Loucy (cell line): ENCODE measurements around the gene S100A3.

Experiments
- H2AFZ ChIP-seq: fragments of 200-600 bp; sonication (generic); 2 replicates; pipeline ENCODE4 v1.6.0; 2016; ENCODE audit warnings: antibody characterized with exemption, mild to moderate bottlenecking, low read length, moderate library complexity
- H3F3A ChIP-seq: fragments of 200-600 bp; 2 replicates; pipeline ENCODE4 v1.6.0; 2016; ENCODE audit warnings: antibody characterized with exemption, low read depth, mild to moderate bottlenecking
- H3K27me3 ChIP-seq: fragments of 200-600 bp; sonication (generic); 2 replicates; pipeline ENCODE4 v1.6.1; 2014; ENCODE audit warnings: low read length, mild to moderate bottlenecking; ENCODE audit not compliant: insufficient read depth, poor library complexity, severe bottlenecking
- H3K36me3 ChIP-seq: fragments of 200-600 bp; sonication (generic); 2 replicates; pipeline ENCODE4 v1.6.1; 2016; ENCODE audit warnings: low read length; ENCODE audit not compliant: insufficient read depth
- H3K4me1 ChIP-seq: fragments of 200-600 bp; sonication (generic); 2 replicates; pipeline ENCODE4 v1.5.1; 2014; ENCODE audit warnings: low read length, mild to moderate bottlenecking; ENCODE audit not compliant: insufficient read depth, poor library complexity, severe bottlenecking
- H3K4me2 ChIP-seq: fragments of 200-600 bp; sonication (generic); 2 replicates; pipeline ENCODE4 v1.6.0; 2014; ENCODE audit warnings: antibody characterized with exemption, low read length, low read depth, mild to moderate bottlenecking; ENCODE audit not compliant: poor library complexity, severe bottlenecking
- H3K4me3 ChIP-seq: fragments of 200-600 bp; sonication (generic); 2 replicates; pipeline ENCODE4 v1.5.1; 2014; ENCODE audit warnings: low read length, mild to moderate bottlenecking, mixed read lengths; ENCODE audit not compliant: poor library complexity, severe bottlenecking
- H3K79me2 ChIP-seq: fragments of 200-600 bp; sonication (generic); 2 replicates; pipeline ENCODE4 v1.6.1; 2014; ENCODE audit warnings: low read length; ENCODE audit not compliant: insufficient read depth
- H3K9ac ChIP-seq: fragments of 200-600 bp; sonication (generic); 2 replicates; pipeline ENCODE4 v1.6.0; 2014; ENCODE audit warnings: mild to moderate bottlenecking, low read depth, low read length, moderate library complexity; ENCODE audit not compliant: poor library complexity, severe bottlenecking
- H3K9me2 ChIP-seq: fragments of 200-600 bp; sonication (generic); replicated peaks from 2 replicates; pipeline ENCODE4 v1.6.1; 2016; ENCODE audit warnings: low read depth, low read length, mixed read lengths
- H3K9me3 ChIP-seq: fragments of 200-600 bp; sonication (generic); 2 replicates; pipeline ENCODE4 v1.6.1; 2014; ENCODE audit warnings: mild to moderate bottlenecking, antibody characterized with exemption, low read length, low read depth; ENCODE audit not compliant: insufficient read depth
- H4K20me1 ChIP-seq: fragments of 200-600 bp; sonication (generic); 2 replicates; pipeline ENCODE4 v1.6.0; 2014; ENCODE audit warnings: antibody characterized with exemption, low read length, mild to moderate bottlenecking; ENCODE audit not compliant: insufficient read depth, poor library complexity, severe bottlenecking
- CTCF ChIP-seq: fragments of 200-600 bp; sonication (generic); conservative IDR thresholded peaks from 2 replicates; pipeline ENCODE4 v1.5.1; 2014; ENCODE audit warnings: mild to moderate bottlenecking, antibody characterized with exemption, low read length
- EZH2phosphoT487 ChIP-seq: fragments of 200-600 bp; IDR thresholded peaks from 2 replicates; pipeline ENCODE4 v1.6.1; 2018; ENCODE audit warnings: antibody characterized with exemption, mild to moderate bottlenecking, moderate library complexity, borderline replicate concordance

Gene S100A3

GRCh38 chr1:153547560-153548551, 1.2 kb downstream of the S100A3 start:
- peaks cover 20% of the 10 kb centered on the region for H4K20me1 ChIP-seq
- no peaks in the 10 kb centered on the region for H3K9me3 ChIP-seq

GRCh38 chr1:153546796-153547559, 2.1 kb downstream of the S100A3 start:
- Histone ChIP-seq H3K4me2 (peak overlapping the region; percentile 98), H3K4me1 (peaks cover 76% of the 10 kb centered on the region)

More at GRCh38 chr1:153547560-153548551, 1.2 kb downstream of the S100A3 start:
- peak overlapping the region; percentile 95 for H3K9ac ChIP-seq
- H2AFZ ChIP-seq: no peak overlapping the region
- H3F3A ChIP-seq: peaks cover 10% of the 10 kb centered on the region
- no peak overlapping the region for H3K4me3 ChIP-seq
- H3K79me2 ChIP-seq: peaks cover 29% of the 10 kb centered on the region
- H3K36me3 ChIP-seq: peaks cover 13% of the 10 kb centered on the region; the same call in 1 of the 2 replicates
- peaks cover 67% of the 10 kb centered on the region for H3K4me1 ChIP-seq
- no peaks in the 10 kb centered on the region for H3K27me3 ChIP-seq
- TF ChIP-seq EZH2phosphoT487 (no peak), CTCF (no peak)
- H3K9me2 ChIP-seq: no peaks in the 10 kb centered on the region
- peak overlapping the region; percentile 98 for H3K4me2 ChIP-seq

GRCh38 chr1:153546371-153546770, 2.7 kb downstream of the S100A3 start:
- Histone ChIP-seq H3K9me3 (no peaks in the 10 kb centered on the region), H3F3A (peaks cover 13% of the 10 kb centered on the region), H3K79me2 (peaks cover 32% of the 10 kb centered on the region), H2AFZ (no peak overlapping the region), H3K9me2 (no peaks in the 10 kb centered on the region), H3K4me1 (peaks cover 82% of the 10 kb centered on the region), H4K20me1 (peaks cover 25% of the 10 kb centered on the region), H3K4me2 (peak overlapping the region; percentile 98), H3K36me3 (peaks cover 13% of the 10 kb centered on the region; the same call in 1 of the 2 replicates), H3K4me3 (peak overlapping the region; percentile 89), H3K9ac (peak overlapping the region; percentile 95), H3K27me3 (no peaks in the 10 kb centered on the region)
- no peak for TF ChIP-seq EZH2phosphoT487
- TF ChIP-seq CTCF: no peak

More at GRCh38 chr1:153546796-153547559, 2.1 kb downstream of the S100A3 start:
- peak overlapping the region; percentile 95 for H3K9ac ChIP-seq
- peaks cover 25% of the 10 kb centered on the region for H4K20me1 ChIP-seq
- H3K4me3 ChIP-seq: peak overlapping the region; percentile 89
- no peaks in the 10 kb centered on the region for H3K27me3 ChIP-seq
- H3F3A ChIP-seq: peaks cover 10% of the 10 kb centered on the region
- H3K36me3 ChIP-seq: peaks cover 13% of the 10 kb centered on the region; the same call in 1 of the 2 replicates
- no peaks in the 10 kb centered on the region for H3K9me2 ChIP-seq
- no peak overlapping the region for H2AFZ ChIP-seq
- no peaks in the 10 kb centered on the region for H3K9me3 ChIP-seq
- TF ChIP-seq EZH2phosphoT487: no peak
- H3K79me2 ChIP-seq: peaks cover 32% of the 10 kb centered on the region
